ENCODE data around the gene DNAJC1.

DNAJC1 gene

GRCh38 chr10:21758696-21759095 lies 244.8 kb downstream of the DNAJC1 start:
- no peak overlapping the region for H3K9ac ChIP-seq (ENCODE audit: low read length)
- H3K9me3 ChIP-seq (ENCODE audit: control insufficient read depth, low read length) = no peaks in the 10 kb centered on the region
- no peak overlapping the region for H3K4me3 ChIP-seq (ENCODE audit: low read length)
- no peaks in the 10 kb centered on the region for H3K36me3 ChIP-seq (ENCODE audit: control insufficient read depth, insufficient read depth, low read length)
- H3K27me3 ChIP-seq (ENCODE audit: control insufficient read depth, insufficient read depth, low read length) = no peaks in the 10 kb centered on the region
- no peaks in the 10 kb centered on the region for H3K4me1 ChIP-seq (ENCODE audit: control insufficient read depth, insufficient read depth, low read length)

DNA sequence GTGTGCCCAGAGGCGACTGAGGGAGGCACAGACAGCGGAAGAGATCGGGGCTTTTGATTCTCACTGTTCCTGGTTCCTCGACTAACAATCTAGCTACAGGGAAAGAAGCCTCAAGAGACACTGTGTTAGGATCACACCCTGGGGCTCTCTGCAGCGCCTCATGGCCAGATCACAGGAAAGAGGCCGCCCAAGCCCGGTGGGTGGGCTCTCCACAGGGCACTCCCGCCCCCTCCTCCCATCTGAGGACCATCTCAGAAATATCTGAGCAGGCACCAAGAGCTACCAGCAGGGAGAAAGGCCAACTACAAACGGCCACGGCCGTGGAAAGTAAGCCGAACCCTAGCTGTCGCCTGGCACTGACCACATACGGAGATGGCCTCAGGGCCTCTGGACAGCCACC lies 245.3 kb downstream of the DNAJC1 start:
- H3K9ac ChIP-seq (ENCODE audit: low read length) = no peak overlapping the region
- H3K4me1 ChIP-seq (ENCODE audit: control insufficient read depth, insufficient read depth, low read length) = no peaks in the 10 kb centered on the region
- no peaks in the 10 kb centered on the region for H3K36me3 ChIP-seq (ENCODE audit: control insufficient read depth, insufficient read depth, low read length)
- H3K4me3 ChIP-seq (ENCODE audit: low read length) = no peak overlapping the region
- no peaks in the 10 kb centered on the region for H3K9me3 ChIP-seq (ENCODE audit: control insufficient read depth, low read length)
- H3K27me3 ChIP-seq (ENCODE audit: control insufficient read depth, insufficient read depth, low read length) = no peaks in the 10 kb centered on the region

DNA sequence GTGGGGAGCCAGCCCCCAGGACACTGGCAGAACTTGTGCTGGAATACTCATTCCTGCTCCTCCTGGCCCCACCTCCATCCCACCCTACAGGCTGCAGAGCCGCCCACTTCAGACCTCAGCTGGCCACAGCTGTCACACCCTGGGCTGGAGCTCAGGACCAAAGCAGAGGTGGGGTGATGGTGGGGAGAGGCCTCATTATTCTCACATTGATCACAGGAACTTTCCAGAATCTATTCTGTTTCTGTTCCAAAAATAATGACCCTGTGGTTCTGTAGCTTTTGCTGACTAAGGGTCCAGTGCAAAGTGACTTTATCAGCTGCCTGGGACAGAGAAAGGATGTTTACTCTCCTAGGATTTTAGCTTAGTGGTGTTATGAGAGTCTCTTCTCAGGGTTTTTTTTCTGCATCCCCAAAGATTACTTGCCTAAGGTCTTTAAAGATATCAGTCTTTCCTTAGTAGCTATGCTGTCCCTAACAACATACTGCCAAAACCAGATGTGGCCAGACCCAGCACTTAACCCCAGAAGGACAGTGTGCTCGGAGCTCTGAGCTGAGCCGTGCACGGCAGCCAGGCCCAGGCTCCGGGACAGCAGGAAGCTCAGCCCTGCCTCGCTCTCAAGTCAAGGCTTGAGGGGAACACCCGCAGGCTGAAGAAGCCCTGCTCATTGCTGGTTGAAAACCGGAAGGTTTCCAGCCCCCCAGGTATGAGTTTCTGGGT lies 246.2 kb downstream of the DNAJC1 start:
- Histone ChIP-seq H3K4me1 (ENCODE audit: control insufficient read depth, insufficient read depth, low read length) (no peaks in the 10 kb centered on the region), H3K9me3 (ENCODE audit: control insufficient read depth, low read length) (no peaks in the 10 kb centered on the region), H3K4me3 (ENCODE audit: low read length) (no peak overlapping the region), H3K9ac (ENCODE audit: low read length) (no peak overlapping the region), H3K27me3 (ENCODE audit: control insufficient read depth, insufficient read depth, low read length) (no peaks in the 10 kb centered on the region), H3K36me3 (ENCODE audit: control insufficient read depth, insufficient read depth, low read length) (no peaks in the 10 kb centered on the region)

- no peaks in the 10 kb centered on the region for H3K27me3 ChIP-seq (ENCODE audit: control insufficient read depth, insufficient read depth, low read length)
- no peaks in the 10 kb centered on the region for H3K36me3 ChIP-seq (ENCODE audit: control insufficient read depth, insufficient read depth, low read length)
- no peaks in the 10 kb centered on the region for H3K4me1 ChIP-seq (ENCODE audit: control insufficient read depth, insufficient read depth, low read length)
- no peaks in the 10 kb centered on the region for H3K9me3 ChIP-seq (ENCODE audit: control insufficient read depth, low read length)
- no peak overlapping the region for H3K9ac ChIP-seq (ENCODE audit: low read length)
- H3K4me3 ChIP-seq (ENCODE audit: low read length) = no peak overlapping the region
Measured at GRCh38 chr10:21756707-21757106, 246.8 kb downstream of the DNAJC1 start.

GRCh38 chr10:21754410-21755011 lies 249.0 kb downstream of the DNAJC1 start:
- no peaks in the 10 kb centered on the region for H3K4me1 ChIP-seq (ENCODE audit: control insufficient read depth, insufficient read depth, low read length)
- H3K9me3 ChIP-seq (ENCODE audit: control insufficient read depth, low read length) = no peaks in the 10 kb centered on the region
- no peaks in the 10 kb centered on the region for H3K36me3 ChIP-seq (ENCODE audit: control insufficient read depth, insufficient read depth, low read length)
- no peaks in the 10 kb centered on the region for H3K27me3 ChIP-seq (ENCODE audit: control insufficient read depth, insufficient read depth, low read length)
- H3K9ac ChIP-seq (ENCODE audit: low read length) = no peak overlapping the region
- no peak overlapping the region for H3K4me3 ChIP-seq (ENCODE audit: low read length)

DNA sequence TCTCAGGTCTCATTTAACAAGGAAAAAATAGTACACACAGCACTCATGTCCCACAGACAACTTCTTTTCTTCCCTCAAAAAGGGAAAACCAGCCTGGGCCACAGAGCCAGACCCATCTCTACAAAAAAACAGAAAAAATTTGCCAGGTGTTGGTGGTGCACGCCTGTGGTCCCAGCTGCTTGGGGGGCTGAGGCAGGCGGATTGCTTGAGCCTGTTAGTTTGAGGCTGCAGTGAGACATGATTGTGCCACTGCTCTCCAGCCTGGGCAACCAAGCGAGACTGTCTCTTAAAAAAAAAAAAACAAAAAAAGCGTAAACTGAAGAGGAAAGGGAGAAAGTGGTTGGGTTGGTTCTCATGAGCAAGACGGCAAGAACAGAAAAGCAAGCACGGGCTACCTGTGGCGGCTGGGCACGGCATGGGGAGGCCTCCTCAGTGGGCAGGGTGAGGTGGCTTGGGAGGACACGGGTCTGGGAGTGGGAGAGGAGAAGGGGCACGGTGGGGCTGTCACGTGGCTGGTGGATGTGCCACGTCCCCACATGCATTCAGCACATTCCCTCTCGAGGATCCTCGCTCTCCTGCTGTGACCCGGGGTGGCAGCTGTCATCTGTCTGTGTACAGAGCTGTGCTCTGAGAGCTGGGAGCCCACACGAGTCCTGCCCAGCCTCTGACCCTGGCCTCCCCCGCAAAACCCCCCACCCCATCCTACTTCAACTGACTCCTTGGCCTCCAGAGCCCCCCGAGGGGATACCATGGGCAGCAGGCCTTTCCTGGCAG lies 249.8 kb downstream of the DNAJC1 start:
- Histone ChIP-seq H3K4me1 (ENCODE audit: control insufficient read depth, insufficient read depth, low read length) (no peaks in the 10 kb centered on the region), H3K4me3 (ENCODE audit: low read length) (no peak overlapping the region), H3K9ac (ENCODE audit: low read length) (no peak overlapping the region), H3K9me3 (ENCODE audit: control insufficient read depth, low read length) (no peaks in the 10 kb centered on the region), H3K27me3 (ENCODE audit: control insufficient read depth, insufficient read depth, low read length) (no peaks in the 10 kb centered on the region), H3K36me3 (ENCODE audit: control insufficient read depth, insufficient read depth, low read length) (no peaks in the 10 kb centered on the region)

DNA sequence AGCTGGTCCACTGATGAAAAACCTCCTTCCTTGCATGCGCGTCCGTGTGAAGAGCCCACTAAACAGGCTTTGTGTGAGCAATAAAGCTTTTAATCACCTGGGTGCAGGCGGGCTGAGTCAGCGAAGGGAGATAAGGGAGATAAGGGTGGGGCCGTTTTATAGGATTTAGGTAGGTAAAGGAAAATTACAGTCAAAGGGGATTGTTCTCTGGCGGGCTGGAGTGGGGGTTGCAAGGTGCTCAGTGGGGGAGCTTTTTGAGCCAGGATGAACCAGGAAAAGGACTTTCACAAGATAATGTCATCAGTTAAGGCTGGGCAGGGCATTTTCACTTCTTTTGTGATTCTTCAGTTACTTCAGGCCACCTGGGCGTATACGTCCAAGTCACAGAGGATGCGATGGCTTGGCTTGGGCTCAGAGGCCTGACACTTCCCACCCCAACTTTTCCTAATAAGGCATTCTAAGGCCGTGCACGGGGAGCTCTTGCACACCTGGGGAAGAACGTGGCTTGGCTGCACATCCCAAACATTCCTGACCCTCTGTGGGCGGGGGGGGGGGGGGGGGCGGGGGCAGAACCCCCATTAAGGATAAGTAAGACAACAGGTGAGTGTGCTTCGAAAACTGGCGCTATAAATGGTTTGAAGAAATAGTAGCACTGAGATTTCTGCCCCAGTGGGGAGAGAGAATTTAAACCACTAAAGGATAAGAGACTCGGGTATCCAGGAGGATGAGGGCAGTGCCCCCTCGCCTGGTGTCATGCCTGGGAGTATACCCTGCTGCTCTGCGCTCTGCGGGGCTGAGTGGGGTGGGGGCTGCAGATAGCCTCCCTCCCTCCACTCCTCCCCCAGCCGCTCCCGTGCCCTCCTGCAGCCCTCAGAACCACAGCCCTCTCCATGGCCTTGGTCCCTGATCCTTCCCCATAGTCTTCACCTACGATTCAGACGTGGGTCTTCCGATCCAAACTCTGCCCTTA lies 251.9 kb downstream of the DNAJC1 start:
- H3K9me3 ChIP-seq (ENCODE audit: control insufficient read depth, low read length) = no peaks in the 10 kb centered on the region
- H3K27me3 ChIP-seq (ENCODE audit: control insufficient read depth, insufficient read depth, low read length) = no peaks in the 10 kb centered on the region
- H3K9ac ChIP-seq (ENCODE audit: low read length) = no peak overlapping the region
- no peaks in the 10 kb centered on the region for H3K4me1 ChIP-seq (ENCODE audit: control insufficient read depth, insufficient read depth, low read length)
- no peaks in the 10 kb centered on the region for H3K36me3 ChIP-seq (ENCODE audit: control insufficient read depth, insufficient read depth, low read length)
- H3K4me3 ChIP-seq (ENCODE audit: low read length) = no peak overlapping the region

DNA sequence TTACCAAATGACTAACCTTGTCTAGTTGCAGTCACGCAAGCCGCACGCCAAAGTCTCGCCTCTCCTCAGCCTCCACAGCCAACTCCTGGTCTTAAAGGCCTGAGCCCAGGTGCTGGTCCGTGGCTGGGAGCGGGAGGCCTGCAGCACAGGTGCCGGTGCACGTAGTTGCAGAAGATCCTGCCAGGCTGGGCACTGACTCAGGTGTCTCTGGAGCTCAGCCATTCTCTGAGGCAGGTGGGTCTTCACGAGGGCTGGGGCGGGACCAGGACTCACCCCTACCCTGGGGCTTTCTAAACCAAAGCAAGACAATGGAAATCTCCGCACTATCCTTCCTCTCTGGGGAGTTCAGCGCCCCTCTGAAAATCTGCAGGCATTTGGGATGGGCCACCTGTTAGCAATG lies 253.1 kb downstream of the DNAJC1 start:
- Histone ChIP-seq H3K4me1 (ENCODE audit: control insufficient read depth, insufficient read depth, low read length) (no peaks in the 10 kb centered on the region), H3K36me3 (ENCODE audit: control insufficient read depth, insufficient read depth, low read length) (no peaks in the 10 kb centered on the region), H3K9ac (ENCODE audit: low read length) (no peak overlapping the region), H3K9me3 (ENCODE audit: control insufficient read depth, low read length) (no peaks in the 10 kb centered on the region), H3K4me3 (ENCODE audit: low read length) (no peak overlapping the region), H3K27me3 (ENCODE audit: control insufficient read depth, insufficient read depth, low read length) (no peaks in the 10 kb centered on the region)

DNA sequence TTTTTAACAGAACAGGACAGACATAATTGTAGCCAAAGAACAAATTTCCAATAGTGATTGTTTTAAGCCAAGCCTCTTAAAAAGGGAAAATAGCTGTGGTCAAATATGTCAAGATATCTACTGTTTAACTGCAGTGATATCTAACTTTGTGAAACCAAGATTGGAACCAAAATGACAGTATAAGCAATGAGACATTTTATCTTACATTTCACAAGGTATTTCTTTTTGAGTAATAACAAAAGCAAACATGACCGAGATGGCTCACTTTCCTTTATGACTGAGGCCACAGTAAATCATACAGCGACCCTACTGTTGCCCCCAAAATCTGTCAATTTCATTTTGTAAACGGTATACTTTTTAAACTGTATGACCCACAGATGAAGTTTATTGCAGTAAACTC lies 253.7 kb downstream of the DNAJC1 start:
- no peaks in the 10 kb centered on the region for H3K36me3 ChIP-seq (ENCODE audit: control insufficient read depth, insufficient read depth, low read length)
- no peaks in the 10 kb centered on the region for H3K9me3 ChIP-seq (ENCODE audit: control insufficient read depth, low read length)
- no peak overlapping the region for H3K4me3 ChIP-seq (ENCODE audit: low read length)
- no peak overlapping the region for H3K9ac ChIP-seq (ENCODE audit: low read length)
- H3K4me1 ChIP-seq (ENCODE audit: control insufficient read depth, insufficient read depth, low read length) = no peaks in the 10 kb centered on the region
- no peaks in the 10 kb centered on the region for H3K27me3 ChIP-seq (ENCODE audit: control insufficient read depth, insufficient read depth, low read length)

GRCh38 chr10:21747809-21748208 lies 255.7 kb downstream of the DNAJC1 start:
- no peaks in the 10 kb centered on the region for H3K9me3 ChIP-seq (ENCODE audit: control insufficient read depth, low read length)
- H3K4me1 ChIP-seq (ENCODE audit: control insufficient read depth, insufficient read depth, low read length) = no peaks in the 10 kb centered on the region
- H3K9ac ChIP-seq (ENCODE audit: low read length) = no peak overlapping the region
- no peaks in the 10 kb centered on the region for H3K36me3 ChIP-seq (ENCODE audit: control insufficient read depth, insufficient read depth, low read length)
- H3K27me3 ChIP-seq (ENCODE audit: control insufficient read depth, insufficient read depth, low read length) = no peaks in the 10 kb centered on the region
- H3K4me3 ChIP-seq (ENCODE audit: low read length) = no peak overlapping the region

DNA sequence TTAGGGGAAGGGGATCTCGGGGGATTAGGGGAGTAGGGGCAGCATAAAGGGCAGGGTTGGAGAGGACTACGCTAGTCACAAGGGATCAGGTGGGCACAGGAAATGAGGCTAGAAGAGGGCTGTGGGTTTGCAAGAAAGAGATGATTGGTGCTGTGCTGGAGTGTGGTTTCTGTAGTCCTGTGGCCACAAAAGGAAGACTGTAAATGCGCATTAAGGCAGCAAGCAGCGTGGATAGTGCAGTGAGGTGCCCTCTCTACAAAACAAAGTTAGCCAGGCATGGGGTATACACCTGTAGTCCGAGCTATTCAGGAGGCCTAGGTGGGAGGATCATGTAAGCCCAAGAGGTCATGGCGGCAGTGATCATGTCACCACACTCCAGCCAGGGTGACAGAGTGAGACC lies 257.4 kb downstream of the DNAJC1 start:
- Histone ChIP-seq H3K9ac (ENCODE audit: low read length) (no peak overlapping the region), H3K4me1 (ENCODE audit: control insufficient read depth, insufficient read depth, low read length) (no peaks in the 10 kb centered on the region), H3K4me3 (ENCODE audit: low read length) (no peak overlapping the region), H3K36me3 (ENCODE audit: control insufficient read depth, insufficient read depth, low read length) (no peaks in the 10 kb centered on the region), H3K27me3 (ENCODE audit: control insufficient read depth, insufficient read depth, low read length) (no peaks in the 10 kb centered on the region), H3K9me3 (ENCODE audit: control insufficient read depth, low read length) (no peaks in the 10 kb centered on the region)

Measured in mucosa of stomach (tissue), 1 donor.